Mesenchymal stem cell (in vitro differentiated cells and primary cell): ENCODE results near the gene ADD1.
A peak's percentile ranks its signal among the peaks of the same experiment; 100 is the strongest.

Experiments used
- DNase-seq: peaks from one replicate; pipeline ENCODE4 v3.0.0-alpha.2; 2013
- H2AFZ ChIP-seq: one replicate; pipeline ENCODE4 v1.6.1; 2013; ENCODE audit warnings: low read depth, mild to moderate bottlenecking, control low read depth, inconsistent platforms, low read length, moderate library complexity
- H2AK5ac ChIP-seq: 2 replicates; pipeline ENCODE4 v1.6.1; 2013; ENCODE audit warnings: low read length, moderate library complexity, mild to moderate bottlenecking, inconsistent platforms; ENCODE audit not compliant: severe bottlenecking
- H2BK120ac ChIP-seq: one replicate; pipeline ENCODE4 v1.6.1; 2013; ENCODE audit warnings: low read depth, mild to moderate bottlenecking, inconsistent platforms, low read length, moderate library complexity
- H2BK12ac ChIP-seq, 2 experiments: one replicate each; pipeline ENCODE4 v1.6.1; 2013; ENCODE audit warnings: inconsistent platforms in 2 of 2, low read length in 2 of 2, mild to moderate bottlenecking in 2 of 2, moderate library complexity in 2 of 2, control low read depth in 1 of 2
- H2BK15ac ChIP-seq: one replicate; pipeline ENCODE4 v1.6.1; 2013; ENCODE audit warnings: mild to moderate bottlenecking, low read depth, inconsistent platforms; ENCODE audit not compliant: poor library complexity, severe bottlenecking
- H2BK5ac ChIP-seq: 2 replicates; pipeline ENCODE4 v1.6.1; 2013; ENCODE audit warnings: low read depth, mild to moderate bottlenecking, low read length, control low read depth, inconsistent platforms; ENCODE audit not compliant: poor library complexity, severe bottlenecking
- H3K14ac ChIP-seq, 2 experiments: one replicate each; pipeline ENCODE4 v1.6.1; 2013; ENCODE audit warnings: inconsistent platforms in 2 of 2, low read length in 2 of 2, control low read depth in 1 of 2, mild to moderate bottlenecking in 1 of 2, moderate library complexity in 1 of 2
- H3K18ac ChIP-seq, 2 experiments: one replicate each; pipeline ENCODE4 v1.6.1; 2013; ENCODE audit warnings: inconsistent platforms in 2 of 2, low read length in 2 of 2, control low read depth in 1 of 2, low read depth in 1 of 2, mild to moderate bottlenecking in 1 of 2
- H3K23ac ChIP-seq, 2 experiments: one replicate each; pipeline ENCODE4 v1.6.1; 2013; ENCODE audit warnings: inconsistent platforms in 2 of 2, low read length in 2 of 2, mild to moderate bottlenecking in 2 of 2, moderate library complexity in 2 of 2, control low read depth in 1 of 2
- H3K27ac ChIP-seq: 2 replicates; pipeline ENCODE4 v1.5.1; 2013; ENCODE audit warnings: mild to moderate bottlenecking, moderate library complexity, low read length, control low read depth, inconsistent platforms; ENCODE audit not compliant: poor library complexity, severe bottlenecking
- H3K27me3 ChIP-seq, 2 experiments: 2 replicates each; pipeline versions ENCODE4 v1.6.1 to v1.7.0; 2013; ENCODE audit warnings: low read length in 2 of 2, mild to moderate bottlenecking in 2 of 2, moderate library complexity in 2 of 2, control low read depth in 1 of 2, inconsistent platforms in 1 of 2; ENCODE audit not compliant: control insufficient read depth in 1 of 2, insufficient read depth in 1 of 2
- H3K36me3 ChIP-seq, 2 experiments: 2 replicates each; pipeline versions ENCODE4 v1.6.1 to v1.7.0; 2013; ENCODE audit warnings: low read length in 2 of 2, control low read depth in 1 of 2, inconsistent platforms in 1 of 2, low read depth in 1 of 2, mild to moderate bottlenecking in 1 of 2; ENCODE audit not compliant: insufficient read depth in 2 of 2, control insufficient read depth in 1 of 2
- H3K4ac ChIP-seq, 2 experiments: one replicate each; pipeline ENCODE4 v1.6.1; 2013; ENCODE audit warnings: inconsistent platforms in 2 of 2, low read length in 2 of 2, mild to moderate bottlenecking in 2 of 2, moderate library complexity in 2 of 2, control low read depth in 1 of 2, low read depth in 1 of 2
- H3K4me1 ChIP-seq: 2 replicates; pipeline ENCODE4 v1.6.1; 2013; ENCODE audit warnings: low read depth, low read length, control low read depth; ENCODE audit not compliant: control insufficient read depth, insufficient read depth
- H3K4me2 ChIP-seq: 2 replicates; pipeline ENCODE4 v1.6.1; 2013; ENCODE audit warnings: low read length, mild to moderate bottlenecking, inconsistent platforms; ENCODE audit not compliant: poor library complexity, severe bottlenecking
- H3K4me3 ChIP-seq, 2 experiments: 2 replicates each; pipeline versions ENCODE4 v1.5.1 to v1.7.0; 2013; ENCODE audit warnings: low read length in 2 of 2, mild to moderate bottlenecking in 2 of 2, control low read depth in 1 of 2, low read depth in 1 of 2; ENCODE audit not compliant: insufficient read depth in 1 of 2
- H3K79me1 ChIP-seq: replicated peaks from 2 replicates; pipeline ENCODE4 v1.6.1; 2013; ENCODE audit warnings: mild to moderate bottlenecking, control low read depth, low read length, inconsistent platforms; ENCODE audit not compliant: poor library complexity, severe bottlenecking
- H3K9ac ChIP-seq: 2 replicates; pipeline ENCODE4 v1.7.0; 2013; ENCODE audit warnings: mild to moderate bottlenecking, low read length, moderate library complexity
- H3K9me3 ChIP-seq: 2 replicates; pipeline ENCODE4 v1.7.0; 2013; ENCODE audit warnings: mild to moderate bottlenecking, low read length; ENCODE audit not compliant: control insufficient read depth
- H4K8ac ChIP-seq: one replicate; pipeline ENCODE4 v1.6.1; 2013; ENCODE audit warnings: inconsistent platforms, mild to moderate bottlenecking, low read length, moderate library complexity
- H4K91ac ChIP-seq: one replicate; pipeline ENCODE4 v1.6.1; 2013; ENCODE audit warnings: mild to moderate bottlenecking, low read length, inconsistent platforms
- WGBS: methylation state at CpG from one replicate; pipeline ENCODE4 v1.1.7; 2013; ENCODE audit warnings: mixed read lengths; 5-methylcytosine and 5-hydroxymethylcytosine counted together

The ADD1 gene

GRCh38 chr4:2800691-2801596, 42.7 kb upstream of the ADD1 start:
- H2BK5ac ChIP-seq: peak overlapping the region; percentile 89
- H3K14ac ChIP-seq: peak overlapping the region in 1 of 2 experiments; percentile 98
- H2AK5ac ChIP-seq: peak overlapping the region; percentile 81
- peak overlapping the region; percentile 26 for H3K4me2 ChIP-seq
- DNase-seq: peak; percentile 90
- peak overlapping the region; percentile 92 for H4K8ac ChIP-seq
- peak overlapping the region; percentile 93 for H3K27ac ChIP-seq
- H3K4me1 ChIP-seq: peaks cover 83% of the 10 kb centered on the region
- peaks cover 27% of the 10 kb centered on the region for H3K79me1 ChIP-seq
- no peaks in the 10 kb centered on the region for H3K9me3 ChIP-seq
- peak overlapping the region; percentile 94 to 96 for H3K4ac ChIP-seq
- peaks cover 0 to 73% of the 10 kb centered on the region in 2 experiments for H3K36me3 ChIP-seq
- H4K91ac ChIP-seq: peak overlapping the region; percentile 99
- H2BK120ac ChIP-seq: peak overlapping the region; percentile 78
- peak overlapping the region in 1 of 2 experiments; percentile 33 for H3K4me3 ChIP-seq
- H3K23ac ChIP-seq: peak overlapping the region in 1 of 2 experiments; percentile 95
- H2BK12ac ChIP-seq: peak overlapping the region; percentile 81 to 93
- H2BK15ac ChIP-seq: peak overlapping the region; percentile 92
- peak overlapping the region; percentile 87 to 98 for H3K18ac ChIP-seq
- H2AFZ ChIP-seq: no peak overlapping the region
- H3K9ac ChIP-seq: peak overlapping the region; percentile 72
- no peaks in the 10 kb centered on the region for H3K27me3 ChIP-seq
- WGBS: 22% methylated on average over 29 of the region's 29 CpGs

- 96% methylated on average over 27 of the region's 27 CpGs for WGBS
- no peak overlapping the region for H2AK5ac ChIP-seq
- no peak overlapping the region for H3K9ac ChIP-seq
- peak overlapping the region in 1 of 2 experiments; percentile 46 for H3K18ac ChIP-seq
- no peak overlapping the region for H2BK15ac ChIP-seq
- H2BK12ac ChIP-seq: peak overlapping the region in 1 of 2 experiments; percentile 70
- H3K23ac ChIP-seq: no peak overlapping the region
- H4K91ac ChIP-seq: peak overlapping the region; percentile 43
- H3K14ac ChIP-seq: no peak overlapping the region
- no peak overlapping the region for H3K4me2 ChIP-seq
- no peak overlapping the region for H2AFZ ChIP-seq
- no peak overlapping the region for H2BK5ac ChIP-seq
- peak overlapping the region in 1 of 2 experiments; percentile 35 for H3K4ac ChIP-seq
- H4K8ac ChIP-seq: no peak overlapping the region
- no peak for DNase-seq
- peaks cover 0 to 78% of the 10 kb centered on the region in 2 experiments for H3K36me3 ChIP-seq
- H3K4me1 ChIP-seq: peaks cover 73% of the 10 kb centered on the region
- H3K79me1 ChIP-seq: peaks cover 30% of the 10 kb centered on the region
- no peaks in the 10 kb centered on the region for H3K9me3 ChIP-seq
- no peaks in the 10 kb centered on the region for H3K27me3 ChIP-seq
- no peak overlapping the region for H2BK120ac ChIP-seq
- H3K4me3 ChIP-seq: no peak overlapping the region
- H3K27ac ChIP-seq: no peak overlapping the region
Observed at GRCh38 chr4:2802618-2803531, 40.8 kb upstream of the ADD1 start.

- Histone ChIP-seq H3K79me1 (peaks cover 32% of the 10 kb centered on the region), H3K4ac (no peak overlapping the region), H3K4me3 (no peak overlapping the region), H3K23ac (no peak overlapping the region), H2BK120ac (no peak overlapping the region), H4K91ac (no peak overlapping the region), H3K14ac (no peak overlapping the region), H2BK15ac (no peak overlapping the region), H3K27ac (no peak overlapping the region), H3K9me3 (no peaks in the 10 kb centered on the region), H3K4me1 (peaks cover 64% of the 10 kb centered on the region), H3K27me3 (no peaks in the 10 kb centered on the region), H2BK12ac (peak overlapping the region in 1 of 2 experiments; percentile 64), H4K8ac (no peak overlapping the region), H2AK5ac (no peak overlapping the region), H2AFZ (no peak overlapping the region), H3K18ac (peak overlapping the region in 1 of 2 experiments; percentile 42), H3K36me3 (peaks cover 0 to 71% of the 10 kb centered on the region in 2 experiments), H2BK5ac (no peak overlapping the region), H3K4me2 (no peak overlapping the region), H3K9ac (no peak overlapping the region)
- DNase-seq: peak; percentile 57
- 95% methylated on average over 20 of the region's 20 CpGs for WGBS
Observed at GRCh38 chr4:2803624-2804448, 39.8 kb upstream of the ADD1 start.
